Gastroesophageal sphincter (tissue), 4 donors: Measurements from ENCODE around the gene KLHL17. TPM values are rescaled to one million over a fixed set of nuclear protein-coding genes. Genes with fewer than 3 reads are reported as not detected.
A peak's percentile ranks its signal among the peaks of the same experiment; 100 is the strongest.

Experiments
- ATAC-seq: fragments of 150-250 bp; one replicate; pipeline ENCODE4 v1.9.1; 2016; ENCODE audit warnings: mild to moderate bottlenecking, moderate library complexity
- H3K27ac ChIP-seq, 4 donors: fragments of 200-600 bp; sonication (generic) in 3 of 4; 1 replicate in 3 of 4; 2 replicates in 1 of 4; pipeline ENCODE4 v1.5.1; 2016 to 2019
- H3K27me3 ChIP-seq: fragments of 200-600 bp; sonication (generic); one replicate; pipeline ENCODE4 v1.5.1; 2019
- H3K36me3 ChIP-seq, 2 donors: fragments of 200-600 bp; sonication (generic); one replicate each; pipeline ENCODE4 v1.5.1; 2019; ENCODE audit warnings: control low read depth in 1 of 2
- H3K4me1 ChIP-seq, 3 donors: fragments of 200-600 bp; sonication (generic); 1 replicate in 2 of 3; 2 replicates in 1 of 3; pipeline ENCODE4 v1.5.1; 2016 to 2019; ENCODE audit warnings: control low read depth in 2 of 3
- H3K4me3 ChIP-seq, 2 donors: fragments of 200-600 bp; sonication (generic); one replicate each; pipeline ENCODE4 v1.5.1; 2019; ENCODE audit warnings: mild to moderate bottlenecking in 1 of 2, moderate library complexity in 1 of 2
- H3K9me3 ChIP-seq, 3 donors: fragments of 200-600 bp; sonication (generic); one replicate each; pipeline ENCODE4 v1.5.1; 2017 to 2019; ENCODE audit warnings: control low read depth in 2 of 3
- CTCF ChIP-seq, 4 experiments: fragments of 200-600 bp in 2 of 4; fragments of 450-650 bp in 2 of 4; sonication (generic) in 1 of 4; IDR thresholded peaks; one replicate each; pipeline ENCODE4 v1.5.1; 2017 to 2019; ENCODE audit warnings: antibody characterized with exemption in 4 of 4, mild to moderate bottlenecking in 2 of 4, moderate library complexity in 2 of 4
- EP300 ChIP-seq: sonication (generic); formaldehyde crosslinking; IDR thresholded peaks from one replicate; pipeline ENCODE4 v1.6.1; 2017; ENCODE audit warnings: antibody characterized with exemption, mild to moderate bottlenecking
- POLR2A ChIP-seq, 2 donors: fragments of 450-650 bp; IDR thresholded peaks; one replicate each; pipeline ENCODE4 v1.6.1; 2017; ENCODE audit warnings: antibody characterized with exemption in 2 of 2, mild to moderate bottlenecking in 2 of 2, moderate library complexity in 1 of 2
- POLR2AphosphoS5 ChIP-seq: sonication (generic); formaldehyde crosslinking; IDR thresholded peaks from one replicate; pipeline ENCODE4 v1.6.1; 2017; ENCODE audit warnings: antibody characterized with exemption
- WGBS, 2 donors: methylation state at CpG; one replicate each; pipeline ENCODE4 v1.1.5; 2018; ENCODE audit warnings: low coverage in 1 of 2; 5-methylcytosine and 5-hydroxymethylcytosine counted together
- total RNA-seq, 4 donors: library from RNA; depleted of rRNA; stranded (reverse); fragments of >200 nt; gene quantifications; one replicate each; pipeline ENCODE4 v1.1.0, GENCODE V29; 2016

The KLHL17 gene
- total RNA-seq, 4 donors from 2014 or later, result 3.6 to 12.0 (median 10.1) TPM

DNA sequence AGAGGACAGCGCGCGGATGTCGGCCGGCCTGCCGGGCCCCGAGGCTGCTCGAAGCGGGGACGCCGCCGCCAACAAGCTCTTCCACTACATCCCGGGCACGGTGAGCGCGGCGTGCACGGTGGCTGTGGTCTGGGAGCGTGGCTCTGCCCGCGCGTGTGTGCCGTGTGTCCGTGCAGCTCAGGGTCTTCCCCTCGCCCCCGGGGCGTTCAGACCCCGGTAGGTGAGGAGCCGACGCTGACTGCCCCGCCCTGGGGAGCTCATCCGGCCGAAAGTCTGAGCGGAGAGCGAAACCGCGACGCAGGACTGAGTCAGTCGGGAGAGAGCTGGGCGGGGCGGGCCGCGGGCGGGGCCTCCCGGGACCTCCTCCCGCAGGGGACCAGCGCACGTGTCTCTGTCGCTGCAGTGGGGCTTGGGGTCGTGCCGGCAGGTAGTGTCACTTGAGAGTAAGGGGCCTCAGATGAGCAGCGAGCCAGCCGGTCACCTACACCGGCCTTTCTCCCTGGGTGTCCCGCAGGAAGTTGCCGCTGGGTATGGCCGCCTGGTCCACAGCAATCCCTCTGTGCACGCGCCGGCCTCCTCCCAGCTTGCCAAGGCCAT, 6.4 kb downstream of the KLHL17 start:
- WGBS, 2 donors, result no CpG with 5 or more reads among the region's 60 CpGs
- TF ChIP-seq POLR2A (IDR thresholded peaks at IDR 0.05) (peak in 1 of 2 donors; percentile 27), EP300 (no peak), POLR2AphosphoS5 (no peak), CTCF (IDR thresholded peaks at IDR 0.05) (no peak)
- no peaks in the 10 kb centered on the region for H3K9me3 ChIP-seq
- peak; percentile 76 for ATAC-seq
- peaks cover 48% of the 10 kb centered on the region for H3K27me3 ChIP-seq
- peak overlapping the region; percentile 35 to 64 for H3K4me3 ChIP-seq
- H3K27ac ChIP-seq, result peak overlapping the region in 3 of 4 donors; percentile 67 to 72 (median 69)
- peaks cover 0 to 21% (median 13%) of the 10 kb centered on the region in 3 donors for H3K4me1 ChIP-seq
- peaks cover 0 to 30% of the 10 kb centered on the region in 2 donors for H3K36me3 ChIP-seq

- Histone ChIP-seq H3K27me3 (peaks cover 57% of the 10 kb centered on the region), H3K4me3 (no peak overlapping the region), H3K36me3 (peaks cover 0 to 21% of the 10 kb centered on the region in 2 donors), H3K27ac (no peak overlapping the region), H3K4me1 (peaks cover 0 to 20% (median 13%) of the 10 kb centered on the region in 3 donors), H3K9me3 (no peaks in the 10 kb centered on the region)
- no peak for TF ChIP-seq POLR2AphosphoS5
- 30% methylated on average over 2 of the region's 23 CpGs; no CpG with 5 or more reads in 1 of the 2 donors for WGBS, 2 donors
- ATAC-seq, result no peak
These were observed 7.3 kb downstream of the KLHL17 start for GRCh38 chr1:967466-968343.

DNA sequence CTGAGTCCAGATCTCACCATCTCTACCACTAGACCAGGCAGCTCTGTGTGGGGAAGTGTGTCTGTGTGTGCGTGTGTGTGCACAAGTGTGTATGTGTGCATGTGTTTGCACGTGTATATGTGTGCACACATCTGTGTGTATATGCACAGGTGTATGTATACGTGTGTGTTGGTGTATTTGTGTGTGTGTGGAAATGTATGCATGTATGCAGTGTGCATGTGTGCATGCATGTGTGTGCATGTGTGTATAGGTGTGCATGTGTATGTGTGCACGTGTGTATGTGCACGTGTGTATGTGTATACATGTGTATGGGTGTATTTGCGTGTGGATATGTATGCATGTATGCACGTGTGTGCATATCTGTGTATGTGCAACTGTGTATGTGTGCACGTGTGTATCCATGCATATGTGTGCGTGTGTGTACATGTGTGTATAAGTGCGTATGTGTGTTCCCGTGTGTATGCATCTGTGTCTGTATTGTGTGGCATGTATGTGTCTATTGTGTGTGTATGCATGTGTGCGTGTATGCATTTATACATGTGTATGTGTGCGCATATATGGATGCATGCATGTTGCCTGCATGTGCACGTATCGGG, 9.0 kb downstream of the KLHL17 start:
- TF ChIP-seq EP300 (no peak), CTCF (IDR thresholded peaks at IDR 0.05) (no peak), POLR2AphosphoS5 (no peak), POLR2A (IDR thresholded peaks at IDR 0.05) (no peak)
- H3K9me3 ChIP-seq, result no peaks in the 10 kb centered on the region
- 73 to 75% methylated on average over 14 to 15 of the region's 15 CpGs for WGBS, 2 donors
- peaks cover 74% of the 10 kb centered on the region for H3K27me3 ChIP-seq
- H3K4me3 ChIP-seq, result no peak overlapping the region
- no peak for ATAC-seq
- peaks cover 0 to 20% (median 13%) of the 10 kb centered on the region in 3 donors for H3K4me1 ChIP-seq
- peaks cover 0 to 5% of the 10 kb centered on the region in 2 donors for H3K36me3 ChIP-seq
- no peak overlapping the region for H3K27ac ChIP-seq

DNA sequence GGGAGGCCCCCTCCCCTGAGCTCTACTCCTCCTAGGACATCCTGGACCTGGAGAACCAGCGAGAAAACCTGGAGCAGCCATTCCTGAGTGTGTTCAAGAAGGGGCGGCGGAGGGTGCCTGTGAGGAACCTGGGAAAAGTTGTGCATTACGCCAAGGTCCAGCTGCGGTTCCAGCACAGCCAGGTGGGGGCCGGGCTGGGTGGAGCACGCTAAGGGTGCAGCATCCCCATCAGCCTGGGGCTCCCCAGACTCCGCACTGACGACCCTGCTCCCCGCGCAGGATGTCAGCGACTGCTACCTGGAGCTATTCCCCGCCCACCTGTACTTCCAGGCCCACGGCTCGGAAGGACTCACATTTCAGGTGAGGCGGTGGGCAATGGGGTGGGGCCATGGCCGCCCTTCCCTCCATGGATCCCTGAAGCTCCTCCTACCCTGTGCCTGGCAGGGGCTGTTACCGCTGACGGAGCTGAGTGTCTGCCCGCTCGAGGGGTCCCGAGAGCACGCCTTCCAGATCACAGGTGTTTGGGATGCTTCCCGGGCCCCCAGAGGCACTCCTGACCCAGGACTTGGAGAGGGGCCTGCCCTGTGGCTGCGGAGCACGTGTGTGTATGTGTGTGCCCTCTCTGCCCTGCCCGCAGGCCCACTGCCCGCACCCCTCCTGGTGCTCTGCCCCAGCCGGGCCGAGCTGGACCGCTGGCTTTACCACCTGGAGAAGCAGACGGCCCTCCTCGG, 10.0 kb downstream of the KLHL17 start:
- peaks cover 84% of the 10 kb centered on the region for H3K27me3 ChIP-seq
- ATAC-seq, result no peak
- WGBS, 2 donors, result 0% methylated on average over 1 of the region's 33 CpGs; no CpG with 5 or more reads in 1 of the 2 donors

More for the DNA sequence above, 10.0 kb downstream of the KLHL17 start:
- TF ChIP-seq POLR2A (IDR thresholded peaks at IDR 0.05) (no peak), EP300 (no peak), CTCF (IDR thresholded peaks at IDR 0.05) (no peak)
- Histone ChIP-seq H3K4me1 (peaks cover 0 to 23% (median 13%) of the 10 kb centered on the region in 3 donors), H3K27ac (no peak overlapping the region), H3K9me3 (no peaks in the 10 kb centered on the region), H3K4me3 (no peak overlapping the region), H3K36me3 (no peaks in the 10 kb centered on the region)
